Stimulated activated CD4-positive, alpha-beta T cell treated with anti-CD3 and anti-CD28 coated beads, Interleukin-1b, Interleukin-23, amount 100 ng/mL, for 1 hour (primary cell): ENCODE measurements around the gene PMM2.
"Not testable (repeated sequence)": the region's sequence is repeated elsewhere in the genome, so short reads cannot be mapped to it uniquely, and the experiment has no call there.

Experiments
- DNase-seq, 2 donors: peaks; one replicate each; pipeline ENCODE4 v3.0.0-alpha.2; 2020; ENCODE audit warnings: low read depth in 2 of 2

Gene PMM2

DNA sequence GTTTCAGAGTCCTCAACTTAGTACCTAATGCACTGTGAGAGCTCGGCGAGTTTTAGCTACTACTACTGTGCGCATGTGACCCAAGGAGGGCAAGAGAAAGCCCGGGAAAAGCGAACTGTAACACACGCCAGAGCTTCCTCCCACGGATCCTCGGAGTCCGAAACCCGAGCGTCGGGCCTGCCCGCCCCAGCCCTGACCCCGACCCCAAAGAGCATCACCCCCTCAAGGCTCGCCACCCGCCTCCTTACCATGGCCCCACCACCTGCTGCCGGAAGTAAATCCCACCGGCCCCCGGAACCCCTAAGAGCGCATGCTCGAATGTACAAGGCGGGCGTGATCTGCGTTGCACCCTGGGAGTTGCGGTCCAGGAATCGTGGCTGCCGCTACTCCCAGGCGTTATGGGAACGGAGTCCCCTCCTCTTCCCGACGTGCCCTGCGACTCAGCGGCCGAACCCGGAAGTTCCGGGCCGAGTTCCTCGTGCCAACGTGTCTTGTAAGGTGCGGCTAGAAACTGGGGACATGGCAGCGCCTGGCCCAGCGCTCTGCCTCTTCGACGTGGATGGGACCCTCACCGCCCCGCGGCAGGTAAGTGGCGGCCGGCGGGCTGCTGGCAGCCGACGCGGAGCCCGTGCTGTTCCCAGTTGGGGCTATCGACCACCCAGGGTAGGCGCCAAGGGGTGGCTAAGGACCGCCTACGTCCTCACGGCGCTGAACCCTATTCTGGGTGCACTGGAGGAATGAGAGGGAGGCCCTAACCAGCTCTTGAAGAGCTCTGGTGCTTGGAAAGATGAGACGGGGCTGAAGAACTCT, at the start of gene PMM2, which contains the start of gene TMEM186:
PMM2 (plus strand) TSS at position 476 of the 810 bp plus-strand sequence; CDS start at position 520, 44 bp downstream.
TMEM186 (minus strand) TSS at position 276 of the 810 bp plus-strand sequence; CDS start at position 251, 25 bp downstream.
- peak; percentile 84 for DNase-seq

GRCh38 chr16:8748944-8749343, 48.7 kb upstream of the PMM2 start:
- not testable (repeated sequence) for DNase-seq

DNA sequence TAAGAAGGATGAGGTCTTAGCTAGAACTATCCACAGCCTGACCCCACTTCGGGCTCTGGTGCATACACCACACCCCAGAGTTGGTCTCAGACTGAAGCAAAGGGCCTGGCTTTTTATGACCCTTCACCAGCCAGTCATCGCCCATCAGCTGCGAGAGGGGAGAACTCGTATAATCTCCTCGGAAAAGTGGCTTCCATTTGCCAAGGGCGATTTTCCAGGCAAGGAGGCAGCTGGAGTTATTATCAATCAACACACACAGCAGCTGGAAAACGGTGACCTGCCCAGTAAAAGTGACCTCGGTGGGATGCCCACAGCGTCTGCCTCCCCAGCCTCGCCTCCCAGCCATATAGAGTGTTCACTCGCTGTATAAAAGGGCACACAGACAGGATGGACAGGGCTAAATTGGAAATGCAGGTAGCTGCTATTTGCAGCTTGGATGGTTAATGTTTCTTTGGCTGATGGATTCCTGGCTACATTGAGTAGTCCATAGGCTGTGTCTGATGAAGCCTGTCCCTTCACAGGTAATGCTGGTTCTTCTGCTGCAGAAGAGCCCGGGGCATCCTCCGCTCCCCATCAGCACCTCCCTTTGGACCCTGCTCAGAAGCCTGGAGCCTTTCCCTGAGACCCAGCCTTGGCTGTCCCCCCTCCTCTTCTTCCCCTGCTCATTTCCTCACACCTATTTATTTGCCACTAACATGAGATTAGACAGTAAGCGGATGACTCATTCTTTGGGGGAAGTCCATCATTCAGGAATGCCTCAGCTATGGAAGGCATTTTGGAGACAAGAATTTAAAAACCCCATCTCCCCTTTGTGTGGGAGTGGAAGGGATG, 45.9 kb upstream of the PMM2 start:
- DNase-seq = no peak

DNA sequence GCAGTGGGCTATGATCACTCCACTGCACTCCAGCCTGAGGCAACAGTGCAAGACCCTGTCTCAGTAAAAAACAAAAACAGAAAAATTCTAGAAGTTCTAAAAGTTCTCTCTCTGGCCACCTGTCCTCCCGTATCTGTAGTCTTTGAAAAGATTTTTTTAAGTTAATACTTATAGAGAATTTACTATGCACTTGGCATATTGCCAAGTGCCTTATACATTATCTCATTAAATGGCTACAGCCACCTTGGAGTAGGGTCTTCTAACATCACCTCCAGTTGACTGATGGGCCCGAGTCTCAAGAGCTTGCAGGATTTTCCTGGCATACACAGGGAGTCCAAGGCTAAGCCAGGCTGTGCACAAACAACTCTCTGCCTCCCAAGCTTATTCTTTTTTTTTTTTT, 44.9 kb upstream of the PMM2 start:
- DNase-seq = no peak

DNA sequence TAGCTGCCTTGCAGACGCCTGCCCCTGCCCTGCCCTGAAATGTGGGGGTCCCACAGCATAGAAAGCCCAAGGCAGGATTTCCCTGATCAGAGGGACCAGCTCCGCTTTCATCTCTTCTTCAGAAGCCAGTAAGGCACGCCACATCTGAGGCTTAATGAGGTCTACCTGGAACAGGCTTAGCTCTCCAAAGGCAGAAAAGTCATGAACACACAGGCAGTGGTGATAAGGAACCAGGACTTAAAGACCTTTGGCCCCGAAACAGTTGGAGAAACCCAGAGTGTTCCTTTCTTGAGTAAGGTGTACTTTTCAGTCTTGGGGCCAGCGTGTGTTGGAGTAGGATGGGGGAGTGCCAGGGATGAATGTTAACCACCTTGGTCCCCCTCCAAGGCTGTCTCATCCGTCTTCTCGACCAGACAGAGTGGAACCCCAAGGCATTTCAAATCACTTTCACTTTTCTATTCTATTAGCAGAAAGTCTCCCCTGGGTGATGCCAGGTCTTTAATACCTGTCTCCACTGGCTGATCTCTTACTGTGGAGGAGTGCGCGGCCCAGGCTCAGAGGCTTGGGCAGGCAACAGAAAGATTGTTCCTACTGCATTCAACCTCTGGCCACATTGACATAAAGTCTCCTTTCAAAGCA, 44.1 kb upstream of the PMM2 start:
- no peak for DNase-seq

DNA sequence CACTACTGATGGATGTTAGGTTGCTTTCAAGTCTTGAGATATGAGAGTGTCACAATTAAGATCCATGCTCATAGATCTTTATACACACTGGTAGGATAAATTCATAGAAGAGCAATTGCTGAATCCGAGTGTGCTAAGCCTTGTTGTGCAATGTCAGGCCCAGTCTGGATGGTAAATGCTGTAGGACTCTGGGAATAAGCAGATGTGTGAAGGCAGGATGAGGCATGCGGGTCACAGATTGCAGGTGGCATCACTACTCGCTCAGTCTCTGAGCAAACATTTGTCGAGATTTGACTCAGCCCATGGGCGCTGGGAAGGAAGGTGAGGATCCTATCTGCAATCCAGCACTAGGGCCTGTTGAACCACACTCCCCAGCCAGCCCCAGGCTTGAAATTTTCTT, 40.9 kb upstream of the PMM2 start:
- no peak for DNase-seq

DNA sequence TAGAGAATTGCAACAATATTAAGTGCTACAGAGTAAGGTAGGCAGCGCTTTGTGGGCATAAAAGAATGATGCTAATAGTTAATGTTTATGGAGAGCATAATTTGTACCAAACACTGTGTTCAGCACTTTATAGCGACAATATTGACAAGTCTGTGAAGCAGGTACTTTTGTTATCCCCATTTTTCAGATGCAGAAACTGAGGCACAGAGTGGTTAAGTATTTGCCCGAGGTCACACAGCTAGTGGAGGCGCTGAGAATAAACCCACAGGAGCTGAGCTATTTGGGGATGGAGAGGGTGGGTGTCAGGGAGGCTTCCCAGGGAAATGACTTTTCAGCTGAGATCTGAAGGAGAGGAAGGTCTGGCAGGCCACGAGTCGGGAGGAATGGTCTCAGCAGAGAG, 39.6 kb upstream of the PMM2 start:
- no peak for DNase-seq

DNA sequence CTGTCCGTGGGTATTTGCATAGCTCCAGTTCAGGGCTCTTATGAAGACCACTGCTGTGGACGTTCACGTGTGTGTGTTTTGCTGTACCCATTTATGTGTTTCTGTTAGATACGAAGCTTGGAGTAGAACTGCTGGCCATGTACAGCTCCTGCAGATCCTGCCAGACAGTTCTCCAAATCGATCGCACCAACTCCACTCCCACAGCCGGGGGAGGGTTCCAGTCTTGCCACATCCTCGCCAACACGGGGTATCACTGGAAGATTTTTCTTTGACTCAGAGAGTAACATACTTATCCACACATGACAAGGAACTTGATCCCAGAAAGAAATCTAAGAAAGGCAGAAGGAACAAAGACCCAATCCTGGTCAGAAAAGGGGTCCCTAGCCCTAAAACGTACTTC, 37.6 kb upstream of the PMM2 start:
- no peak for DNase-seq

- DNase-seq = no peak
These were observed 36.6 kb upstream of the PMM2 start for GRCh38 chr16:8761078-8761477.

DNA sequence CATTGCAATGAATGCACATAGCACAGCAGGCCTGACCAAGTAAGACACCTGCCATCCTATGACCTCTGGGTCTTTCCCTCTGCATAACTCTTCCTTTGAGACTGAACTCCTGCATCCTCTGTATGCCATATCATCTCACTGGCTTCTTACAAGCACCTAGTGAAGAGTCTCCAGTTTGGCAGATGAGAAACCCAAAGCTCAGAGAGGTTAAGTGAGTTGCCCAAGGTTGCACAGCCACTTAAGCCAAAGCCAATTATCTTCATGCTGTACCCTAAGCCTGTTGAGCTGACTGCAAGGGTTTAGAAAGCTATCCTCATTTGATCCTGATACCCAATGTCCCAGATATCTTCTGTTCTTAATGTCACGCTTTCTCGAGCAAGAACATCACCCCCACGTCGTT, 35.4 kb upstream of the PMM2 start:
- no peak for DNase-seq

- DNase-seq = no peak
These were observed 34.6 kb upstream of the PMM2 start for GRCh38 chr16:8763083-8763482.

DNA sequence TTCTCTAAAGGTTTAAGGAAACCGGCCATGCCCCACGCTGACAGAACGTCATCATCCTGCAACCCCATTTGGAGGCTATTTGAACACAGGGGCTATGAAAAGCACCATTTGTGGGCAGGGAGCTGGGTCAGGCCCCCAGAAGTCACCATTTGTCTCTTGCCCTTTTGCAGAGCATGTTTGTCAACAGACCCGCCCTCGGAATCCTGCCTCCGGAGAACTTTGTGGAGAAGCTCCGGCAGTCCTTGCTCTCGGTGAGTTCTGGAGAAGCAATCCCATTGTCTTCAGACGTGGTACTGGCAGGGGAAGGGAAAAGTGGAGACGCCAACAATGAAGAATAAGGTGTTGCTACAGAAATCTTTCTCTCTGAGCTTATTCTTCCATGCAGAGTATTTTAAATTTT, 33.7 kb upstream of the PMM2 start:
- DNase-seq = no peak

- no peak for DNase-seq
These were observed 33.0 kb upstream of the PMM2 start for GRCh38 chr16:8764525-8765250.

DNA sequence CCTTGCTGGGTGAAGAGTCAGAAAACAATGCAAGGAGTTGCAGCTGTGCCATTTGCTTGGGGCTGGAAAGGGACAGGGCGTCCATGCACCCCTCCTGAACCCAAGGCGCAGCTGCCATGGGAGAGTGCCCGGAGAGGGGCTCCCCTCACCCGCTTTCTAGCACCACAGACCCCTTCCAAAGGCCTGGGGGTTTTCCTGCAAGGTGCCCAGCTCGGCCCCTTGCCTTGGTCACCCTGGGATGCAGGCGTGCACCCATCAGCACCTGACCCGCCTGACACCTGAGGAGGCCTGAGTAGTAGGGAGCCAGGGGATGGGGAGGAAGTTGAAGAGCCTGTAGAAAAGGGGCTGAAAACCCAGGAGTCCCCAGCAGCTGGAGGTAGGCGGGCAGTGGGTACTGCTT, 30.5 kb upstream of the PMM2 start:
- DNase-seq = no peak

- DNase-seq = no peak
These were observed 29.4 kb upstream of the PMM2 start for GRCh38 chr16:8768283-8768682.

- DNase-seq = no peak
These were observed 28.9 kb upstream of the PMM2 start for GRCh38 chr16:8768692-8769091.

GRCh38 chr16:8773537-8773936, 24.1 kb upstream of the PMM2 start:
- DNase-seq = no peak

DNA sequence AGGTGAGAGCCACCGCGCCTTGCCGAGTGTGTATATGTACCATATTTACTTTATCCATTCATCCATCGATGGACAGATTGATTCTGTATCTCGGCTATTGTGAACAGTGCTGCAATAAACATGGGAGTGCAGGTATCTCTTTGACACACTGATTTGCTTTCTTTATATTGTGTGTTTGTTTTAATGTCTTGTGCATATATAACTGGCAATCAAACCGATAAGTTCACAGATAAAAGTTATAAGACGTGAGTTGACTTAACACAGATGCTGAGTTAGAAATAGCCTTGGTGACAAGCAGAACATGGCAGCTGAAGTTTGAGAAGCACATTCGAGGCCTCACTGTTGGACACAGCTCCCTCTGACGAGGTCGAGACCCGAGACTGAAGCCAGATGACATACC, 23.4 kb upstream of the PMM2 start:
- DNase-seq = no peak

- DNase-seq = no peak
These were observed 22.3 kb upstream of the PMM2 start for GRCh38 chr16:8775359-8775758.

GRCh38 chr16:8776129-8776584, 21.5 kb upstream of the PMM2 start:
- DNase-seq = no peak

- DNase-seq = no peak
These were observed 20.4 kb upstream of the PMM2 start for GRCh38 chr16:8777217-8777616.

DNA sequence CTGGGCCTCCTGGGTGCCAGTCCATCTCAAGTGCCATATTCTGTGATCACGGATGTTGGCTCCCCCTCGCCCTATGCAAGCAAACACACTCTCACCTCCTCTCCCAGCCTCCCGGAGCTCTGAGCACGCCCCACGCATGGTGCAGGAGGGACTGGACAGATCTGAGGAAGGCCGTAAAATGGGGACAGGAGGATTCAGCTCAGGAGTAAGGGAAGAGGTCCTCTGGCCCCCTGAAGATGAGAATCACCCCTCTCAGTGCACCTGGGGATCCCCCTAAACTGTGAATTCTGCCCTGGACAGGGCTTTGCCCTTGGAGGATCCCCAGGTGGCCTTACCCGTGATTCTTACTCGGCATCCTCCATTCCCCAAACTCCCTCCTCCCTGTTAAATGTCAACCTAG, 15.8 kb upstream of the PMM2 start:
- no peak for DNase-seq
